HG03139 (cell line): ENCODE measurements around the gene NOP58.
"Not testable (repeated sequence)": the region's sequence is repeated elsewhere in the genome, so short reads cannot be mapped to it uniquely, and the experiment has no call there.

Source experiments
- ATAC-seq: cut with Tn5 transposase; IDR thresholded peaks from one replicate; pipeline ENCODE4 v1.9.1; 2021; ENCODE audit not compliant: unreplicated experiment

Gene NOP58

GRCh38 chr2:202306034-202306433 is 40.5 kb downstream of the NOP58 start:
- ATAC-seq: no peak

GRCh38 chr2:202307690-202308089 is 42.1 kb downstream of the NOP58 start:
- no peak for ATAC-seq

- ATAC-seq: no peak
Observed at GRCh38 chr2:202311823-202312388, 46.3 kb downstream of the NOP58 start.

- no peak for ATAC-seq
Observed at GRCh38 chr2:202314116-202314515, 48.6 kb downstream of the NOP58 start.

- ATAC-seq: no peak
Observed at GRCh38 chr2:202317080-202317857, 51.7 kb downstream of the NOP58 start.

GRCh38 chr2:202320362-202320761 is 54.8 kb downstream of the NOP58 start:
- not testable (repeated sequence) for ATAC-seq

- no peak for ATAC-seq
Observed at GRCh38 chr2:202322435-202322834, 56.9 kb downstream of the NOP58 start.

- ATAC-seq: no peak
Observed at GRCh38 chr2:202327858-202328257, 62.3 kb downstream of the NOP58 start.

GRCh38 chr2:202335791-202336467 is 70.4 kb downstream of the NOP58 start:
- ATAC-seq: no peak

GRCh38 chr2:202337151-202337550 is 71.6 kb downstream of the NOP58 start:
- no peak for ATAC-seq

GRCh38 chr2:202337706-202338346 is 72.3 kb downstream of the NOP58 start:
- ATAC-seq: no peak

- no peak for ATAC-seq
Observed at GRCh38 chr2:202339071-202339870, 73.7 kb downstream of the NOP58 start.

- ATAC-seq: no peak
Observed at GRCh38 chr2:202344178-202344577, 78.6 kb downstream of the NOP58 start.

GRCh38 chr2:202346180-202346579 is 80.6 kb downstream of the NOP58 start:
- no peak for ATAC-seq
